GM19025 (cell line): Measurements from ENCODE around the gene DCN.

Experiments
- ATAC-seq: cut with Tn5 transposase; IDR thresholded peaks from one replicate; pipeline ENCODE4 v1.9.1; 2021; ENCODE audit warnings: mild to moderate bottlenecking, low read depth, moderate library complexity; ENCODE audit not compliant: unreplicated experiment

Gene DCN

DNA sequence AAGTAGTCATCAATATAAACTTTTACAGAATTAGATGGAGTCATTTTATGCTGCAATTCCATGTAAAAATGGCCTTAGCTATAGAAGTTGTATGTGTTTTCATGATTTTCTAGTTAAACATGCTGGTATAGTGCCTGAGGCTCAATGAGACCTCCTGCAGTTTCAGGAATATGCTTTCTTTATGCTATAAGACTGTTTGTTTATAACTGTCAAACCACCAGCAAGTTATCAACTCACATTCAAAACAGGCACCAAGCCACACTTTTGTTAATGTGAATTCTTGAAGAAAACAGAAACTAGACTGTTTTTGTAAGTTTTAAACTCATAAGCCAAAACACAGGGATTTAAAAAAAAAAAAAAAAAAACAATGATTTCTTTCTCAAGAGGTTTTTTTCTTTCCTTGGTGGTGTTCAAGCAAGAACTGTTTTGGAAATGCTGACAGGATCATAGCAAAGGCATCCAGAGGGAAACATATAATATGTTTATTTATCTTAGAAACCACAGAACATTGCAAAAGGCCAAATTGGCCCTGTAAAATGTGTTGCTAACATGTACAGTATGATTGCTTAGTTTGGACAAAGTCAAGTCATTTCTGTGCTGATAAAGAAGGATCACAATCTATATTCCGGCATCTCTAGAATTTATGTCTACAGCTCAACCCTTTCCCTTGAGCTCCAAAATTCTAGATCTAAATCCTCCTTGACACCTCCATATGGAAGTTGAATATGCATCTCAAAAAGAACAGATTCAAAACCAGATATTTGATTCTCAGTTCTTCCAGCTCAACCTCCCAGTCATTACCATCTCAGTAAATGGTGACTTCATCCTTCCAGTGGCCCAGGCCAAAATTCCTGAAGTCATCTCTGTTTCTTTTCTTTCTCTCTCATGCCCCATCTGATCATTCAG is 42.3 kb downstream of the DCN start:
- ATAC-seq, result no peak

- ATAC-seq, result no peak
Observed at GRCh38 chr12:91139286-91139685, 43.3 kb downstream of the DCN start.

DNA sequence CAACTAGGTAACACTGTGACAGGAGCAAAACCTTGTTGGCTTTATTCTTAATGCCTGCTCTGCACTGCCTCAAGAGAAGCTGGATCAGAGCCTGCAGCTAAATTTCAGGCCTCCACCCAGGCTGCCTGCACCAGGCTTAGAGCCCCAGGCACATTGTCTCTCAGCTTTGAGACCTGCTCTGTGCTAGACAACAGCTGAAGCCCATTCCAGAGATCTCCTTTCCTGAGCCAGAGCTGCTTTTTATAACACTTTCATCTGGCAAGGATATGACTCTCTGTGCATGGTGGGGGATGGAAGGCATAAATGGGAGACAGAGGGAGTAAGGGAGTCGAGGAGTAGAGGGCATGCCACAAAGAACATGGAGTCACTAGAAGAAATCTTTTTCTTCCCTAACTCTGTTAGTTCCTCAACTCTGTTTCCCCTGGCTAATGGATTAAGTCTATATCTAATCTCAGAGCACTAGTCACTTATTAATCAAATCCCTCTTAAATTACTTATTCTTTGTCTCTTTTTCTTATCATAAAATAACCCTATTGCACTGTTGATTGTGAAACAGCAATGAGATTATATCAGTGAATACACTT is 44.2 kb downstream of the DCN start:
- ATAC-seq, result no peak

GRCh38 chr12:91133871-91134270 is 48.7 kb downstream of the DCN start:
- ATAC-seq, result no peak

DNA sequence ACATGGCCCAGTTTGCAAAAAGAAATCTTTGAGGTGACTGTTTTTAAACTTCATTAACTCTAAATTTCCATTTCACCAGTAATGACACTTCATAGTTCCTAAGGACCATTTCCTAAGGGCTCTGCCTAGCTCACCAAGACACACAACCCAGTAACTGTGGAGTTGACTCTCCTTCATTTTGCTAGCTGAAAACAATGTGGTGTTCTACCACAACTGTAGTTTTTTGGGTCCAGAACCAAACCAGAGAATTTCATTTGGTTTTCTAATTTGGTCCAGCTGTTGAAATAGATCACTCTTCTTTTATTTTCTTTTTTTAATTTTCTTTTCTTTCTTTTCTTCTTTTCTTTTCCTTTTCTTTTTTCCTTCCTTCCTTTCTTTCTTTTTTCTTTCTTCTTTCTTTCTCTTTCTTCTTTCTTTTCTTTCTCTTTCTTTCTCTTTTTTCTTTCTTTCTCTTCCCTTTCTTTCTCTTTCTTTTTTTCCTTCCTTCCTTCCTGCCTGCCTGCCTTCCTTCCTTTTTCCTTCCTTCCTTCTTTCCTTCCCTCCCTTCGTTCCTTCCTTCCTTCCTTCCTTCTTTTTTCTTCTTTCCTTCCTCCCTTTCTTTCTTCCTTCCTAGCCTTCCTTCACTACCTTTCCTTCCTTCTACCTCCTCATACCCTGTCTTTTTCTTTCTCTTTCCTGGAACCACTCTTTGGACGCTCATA is 52.8 kb downstream of the DCN start:
- ATAC-seq, result no peak

- ATAC-seq, result peak; percentile 44
Observed at GRCh38 chr12:91127751-91128150, 54.9 kb downstream of the DCN start.

GRCh38 chr12:91127306-91127705 is 55.3 kb downstream of the DCN start:
- no peak for ATAC-seq

GRCh38 chr12:91126516-91126915 is 56.1 kb downstream of the DCN start:
- no peak for ATAC-seq

GRCh38 chr12:91123236-91123916 is 59.2 kb downstream of the DCN start:
- no peak for ATAC-seq

DNA sequence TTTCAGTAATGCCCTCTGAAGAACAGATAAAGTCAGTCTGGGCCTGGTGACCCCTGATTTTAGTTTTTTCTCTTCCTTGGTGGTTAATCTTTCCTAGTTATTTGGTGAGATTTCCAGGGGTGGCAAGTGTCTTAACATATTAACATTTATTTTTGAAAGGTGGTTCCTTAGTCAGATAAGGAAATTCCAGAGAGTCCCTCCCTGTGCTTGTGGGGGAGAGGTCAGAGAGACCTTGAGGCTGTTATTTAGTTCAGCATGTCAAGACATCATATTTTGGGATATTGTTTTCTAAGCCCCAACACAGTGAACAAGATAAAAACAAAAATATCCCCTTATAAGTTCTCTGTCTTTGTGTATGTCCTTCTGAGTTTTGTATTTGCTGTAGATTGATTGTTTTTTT is 61.8 kb downstream of the DCN start:
- ATAC-seq, result no peak

DNA sequence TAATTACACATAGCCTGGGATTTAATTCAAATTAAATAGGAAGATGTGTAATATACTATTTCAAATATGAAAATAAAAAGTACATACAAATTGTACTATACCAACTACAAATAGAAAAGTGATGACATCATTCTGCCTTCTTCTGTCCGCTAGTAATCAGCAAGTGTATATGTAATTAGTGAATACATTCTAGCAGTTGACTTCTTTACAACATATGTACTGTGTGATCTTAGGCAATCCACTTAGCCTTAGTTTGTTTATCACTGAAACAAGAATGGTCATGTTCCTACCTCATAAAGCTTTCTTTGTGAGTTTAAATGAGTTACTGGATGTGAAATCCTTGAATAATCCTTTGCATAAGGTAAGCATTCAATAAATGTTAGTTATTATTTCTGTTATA is 63.5 kb downstream of the DCN start:
- ATAC-seq, result no peak

DNA sequence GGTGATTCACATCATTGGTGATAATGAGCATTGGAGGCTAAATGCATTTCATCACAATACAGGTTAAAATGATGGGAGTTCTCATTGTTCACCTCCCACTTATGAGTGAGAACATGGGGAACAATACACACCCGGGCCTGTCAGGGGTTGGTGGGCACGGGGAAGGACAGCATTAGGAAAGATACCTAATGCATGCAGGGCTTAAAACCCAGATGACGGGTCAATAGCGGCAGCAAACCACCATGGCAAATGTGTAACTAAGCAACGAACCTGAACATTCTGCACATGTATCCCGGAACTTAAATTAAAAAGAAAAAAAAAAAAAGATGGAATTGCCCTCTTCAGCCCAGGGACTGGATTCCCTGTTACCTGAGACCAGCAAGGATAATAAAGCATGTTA is 69.0 kb downstream of the DCN start:
- ATAC-seq, result no peak

DNA sequence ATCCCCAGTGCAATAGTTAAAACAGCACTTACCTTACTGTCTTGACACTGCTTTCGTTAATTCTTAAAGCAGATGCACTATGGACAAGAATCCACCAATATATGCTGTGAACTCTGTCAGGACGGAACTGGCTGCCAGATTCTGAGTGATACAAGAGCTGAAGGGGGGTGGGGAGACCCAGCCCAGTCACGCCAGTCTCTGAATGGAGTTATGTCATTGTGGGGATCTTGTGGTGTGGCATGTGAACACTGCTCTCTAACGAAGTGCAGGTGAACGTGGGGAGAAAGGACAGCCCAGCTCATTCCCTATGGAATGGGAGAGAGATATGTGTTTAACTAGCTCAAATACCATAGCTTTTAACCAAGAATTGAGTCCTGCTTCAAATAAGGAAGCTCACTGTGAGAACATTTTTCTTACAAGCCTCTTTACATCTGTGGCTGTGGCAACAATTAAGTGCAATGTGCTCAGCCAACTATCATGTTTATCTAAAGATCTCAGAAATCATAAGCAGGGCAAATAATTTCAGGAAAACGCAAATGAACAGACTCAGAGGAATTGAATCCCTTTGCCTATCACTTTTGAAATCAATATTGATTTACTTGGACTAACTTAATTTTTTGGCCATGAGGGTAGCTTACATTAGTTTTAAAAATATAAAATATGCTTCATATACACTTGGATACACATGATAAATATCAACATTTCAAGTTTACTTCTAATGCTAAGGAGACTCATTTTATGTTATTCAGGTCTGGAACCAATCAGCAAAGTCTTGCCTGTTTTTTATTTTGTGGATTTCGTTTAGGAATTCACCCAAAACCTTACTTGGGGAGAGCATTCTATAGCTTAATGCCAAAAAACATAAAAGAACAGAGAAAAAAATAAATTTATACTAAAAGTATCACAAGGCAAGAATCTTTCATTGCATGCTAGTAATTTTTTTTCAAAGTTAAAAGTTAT is 71.0 kb downstream of the DCN start, which contains the start of gene LUM:
LUM (minus strand) TSS at position 129 of the 960 bp plus-strand sequence. CDS start 2,515 bp downstream, outside the sequence.
- no peak for ATAC-seq

DNA sequence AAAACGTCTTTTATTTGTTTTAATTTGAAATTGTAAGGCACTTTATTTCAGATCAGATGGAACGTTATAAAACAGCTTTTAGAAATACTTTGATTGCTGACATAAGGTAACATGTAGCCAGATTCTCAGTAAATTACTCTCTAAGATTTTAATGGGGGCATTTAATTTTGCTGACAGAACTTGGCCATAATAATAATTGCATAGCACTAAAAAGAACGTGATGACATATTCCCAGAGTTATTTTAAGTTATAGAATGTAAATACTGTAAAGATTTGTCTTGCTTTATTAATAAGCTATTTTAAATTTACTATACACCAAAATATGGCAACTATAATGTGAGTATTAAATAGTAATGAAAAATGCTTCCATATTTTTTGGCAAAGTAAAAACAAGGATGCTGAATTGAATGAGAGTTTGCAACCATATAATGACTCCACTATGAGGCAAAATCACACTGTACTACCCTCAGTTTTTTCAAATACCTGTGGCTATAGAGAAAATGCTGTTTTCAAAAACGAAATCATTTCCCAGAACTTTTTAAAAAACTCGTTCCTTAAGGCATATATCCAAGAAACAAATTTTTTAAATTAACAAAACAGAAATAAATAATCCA is 72.2 kb downstream of the DCN start:
- ATAC-seq, result no peak

DNA sequence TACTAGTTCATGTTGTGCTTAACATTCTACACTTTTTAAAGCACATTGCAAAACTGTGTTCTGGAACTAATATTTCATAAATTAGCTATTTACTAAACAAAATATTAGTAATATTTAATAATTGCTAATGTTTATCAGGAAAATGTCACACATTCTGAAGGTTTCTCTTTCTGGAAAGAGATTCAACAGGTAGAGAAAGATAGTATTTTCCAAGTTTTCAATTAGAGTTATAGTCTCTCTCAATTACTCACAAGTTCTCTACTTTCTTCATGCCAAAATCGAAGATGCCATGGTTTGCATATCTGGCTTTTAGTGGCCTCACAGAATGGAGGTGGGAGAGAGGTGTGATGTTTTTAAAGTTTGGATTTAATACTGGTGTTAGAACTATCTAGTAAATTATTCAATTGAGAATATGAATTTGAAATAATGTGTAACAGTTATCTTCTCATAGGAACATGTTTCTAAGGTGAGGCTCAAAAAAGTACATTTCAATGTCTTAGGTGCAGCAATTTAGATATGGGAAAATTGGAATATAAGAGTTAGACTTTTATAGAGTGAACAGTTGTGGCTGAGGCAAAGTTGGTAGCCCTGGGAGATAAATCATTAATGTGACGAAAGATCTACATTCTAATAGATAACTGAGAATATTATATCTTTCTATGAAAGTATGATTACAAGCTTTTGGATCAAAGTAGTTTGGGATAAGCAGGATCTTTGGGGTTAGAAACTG is 72.9 kb downstream of the DCN start:
- no peak for ATAC-seq

- peak; percentile 65 for ATAC-seq
Observed at GRCh38 chr12:91109148-91109564, 73.5 kb downstream of the DCN start.

DNA sequence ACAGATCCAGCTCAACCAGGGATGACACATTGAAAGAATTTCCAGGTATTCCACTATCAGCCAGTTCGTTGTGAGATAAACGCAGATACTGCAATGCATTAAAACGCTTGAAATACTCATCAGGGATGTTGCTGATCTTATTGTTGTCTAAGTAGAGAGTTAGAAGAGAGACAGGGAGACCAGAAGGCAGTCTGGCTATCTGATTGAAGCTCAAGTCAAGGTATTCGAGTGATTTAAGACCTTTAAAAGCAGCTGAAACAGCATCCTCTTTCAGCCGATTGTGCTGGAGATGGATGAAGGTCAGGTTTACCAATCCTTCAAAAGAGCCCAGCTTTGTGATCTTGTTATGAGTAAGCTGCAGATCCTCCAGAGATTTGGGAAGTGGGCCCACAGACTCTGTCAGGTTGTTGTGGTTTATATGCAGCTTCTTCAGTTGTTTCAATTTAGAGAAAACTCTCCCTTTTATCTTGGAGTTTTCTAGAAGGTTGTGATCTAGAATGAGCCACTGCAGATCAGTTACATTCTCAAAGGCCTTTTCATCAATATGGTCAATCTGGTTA is 74.3 kb downstream of the DCN start:
- ATAC-seq, result no peak

DNA sequence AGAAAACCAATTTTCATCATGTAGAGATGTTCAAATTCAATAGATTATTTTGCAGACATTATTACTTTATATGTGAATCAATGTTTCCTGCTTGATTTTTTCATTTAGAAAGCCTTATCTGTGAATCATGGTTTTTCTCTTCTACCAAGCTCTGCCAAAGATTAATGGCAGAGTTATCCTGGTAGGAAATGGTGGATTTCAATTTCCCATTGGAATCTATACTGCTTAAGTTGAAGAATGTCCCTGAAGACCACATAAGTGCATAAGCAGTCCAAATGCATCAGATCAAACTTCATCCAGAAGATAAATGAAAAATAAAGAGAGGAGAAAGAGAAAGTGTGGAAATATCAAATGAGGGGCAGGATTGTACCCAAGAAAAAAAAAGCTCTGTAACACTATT is 76.3 kb downstream of the DCN start:
- no peak for ATAC-seq
